ENCODE measurements around the gene TMEM9B.
"Not testable (repeated sequence)": the region's sequence is repeated elsewhere in the genome, so short reads cannot be mapped to it uniquely, and the experiment has no call there.

TMEM9B gene

DNA sequence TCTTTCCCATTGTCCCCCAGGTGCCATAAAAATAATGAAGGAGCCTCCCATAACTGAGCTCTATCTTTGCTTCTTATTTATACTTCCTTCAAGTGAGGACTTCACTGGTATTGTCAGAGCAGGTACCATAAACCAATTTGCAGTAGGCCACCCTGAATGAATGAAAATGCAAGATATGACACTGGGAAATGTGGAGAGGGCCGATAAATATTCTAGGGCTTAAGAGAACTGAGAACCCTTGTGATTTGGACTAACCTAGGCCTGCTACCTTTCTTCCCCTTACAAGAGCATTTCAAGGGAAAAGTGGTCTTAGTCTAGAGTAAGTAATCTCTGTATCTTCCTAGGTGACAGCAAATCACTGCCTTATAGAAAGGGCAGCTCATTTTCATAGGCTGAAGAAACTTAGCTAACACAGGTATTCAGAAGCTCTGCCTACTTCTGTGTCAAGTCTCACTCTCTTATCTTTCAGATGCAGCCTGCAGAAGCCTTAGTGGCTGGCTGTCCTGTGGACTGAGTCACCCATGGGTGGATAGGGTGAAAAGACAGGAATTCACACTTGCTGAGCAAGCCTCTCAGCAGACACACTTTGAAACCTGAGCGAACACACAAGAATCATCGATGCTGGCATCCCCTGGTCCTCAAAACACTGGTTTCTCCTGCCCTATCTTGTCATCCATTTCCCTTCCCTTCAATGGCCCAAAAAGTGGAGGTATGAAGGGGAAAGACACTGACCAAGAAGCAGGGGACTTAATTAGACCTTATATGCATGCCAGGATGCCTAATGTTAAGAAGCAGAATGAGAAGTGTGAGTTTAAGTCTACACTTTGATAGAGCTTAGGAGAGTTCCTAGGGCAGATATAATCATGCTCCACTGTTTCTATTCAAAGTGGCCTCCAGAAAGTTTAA lies 24.3 kb upstream of the TMEM9B start:
- Histone ChIP-seq H3K4me3 (no peak overlapping the region), H3K4me1 (no peaks in the 10 kb centered on the region), H3K36me3 (replicated peaks) (no peaks in the 10 kb centered on the region), H3K9me3 (no peaks in the 10 kb centered on the region), H3K27me3 (ENCODE audit: low read depth) (no peaks in the 10 kb centered on the region)
- DNase-seq (ENCODE audit: low spot score in 2 of 2), result no peak
- in situ Hi-C loops (cut with MboI; ENCODE audit: low sequenced_read_pairs), result no loop called here

DNA sequence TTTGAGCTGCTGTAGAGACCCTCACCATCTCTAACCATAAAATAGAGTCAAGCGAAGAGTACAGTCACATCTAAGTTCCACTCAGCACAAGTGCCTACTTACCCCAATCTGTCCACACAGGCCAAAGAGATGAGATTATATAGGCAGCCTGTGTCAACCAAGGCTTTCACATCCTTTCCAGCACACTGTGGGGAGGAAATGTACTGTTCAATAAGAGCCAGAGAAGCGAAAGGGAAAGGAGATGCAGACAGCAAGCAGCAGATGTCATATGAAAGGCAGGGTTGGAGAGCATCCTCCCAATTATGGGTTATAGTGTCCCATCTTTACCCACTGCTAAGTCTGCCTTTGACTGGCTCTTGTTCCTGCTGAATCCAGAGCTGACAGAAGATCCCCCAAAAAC lies 23.2 kb upstream of the TMEM9B start:
- DNase-seq (ENCODE audit: low spot score in 2 of 2), result no peak
- H3K27me3 ChIP-seq (ENCODE audit: low read depth), result no peaks in the 10 kb centered on the region
- in situ Hi-C loops (cut with MboI; ENCODE audit: low sequenced_read_pairs), result no loop called here
- no peaks in the 10 kb centered on the region for H3K9me3 ChIP-seq
- no peaks in the 10 kb centered on the region for H3K36me3 ChIP-seq (replicated peaks)
- no peaks in the 10 kb centered on the region for H3K4me1 ChIP-seq
- no peak overlapping the region for H3K4me3 ChIP-seq

DNA sequence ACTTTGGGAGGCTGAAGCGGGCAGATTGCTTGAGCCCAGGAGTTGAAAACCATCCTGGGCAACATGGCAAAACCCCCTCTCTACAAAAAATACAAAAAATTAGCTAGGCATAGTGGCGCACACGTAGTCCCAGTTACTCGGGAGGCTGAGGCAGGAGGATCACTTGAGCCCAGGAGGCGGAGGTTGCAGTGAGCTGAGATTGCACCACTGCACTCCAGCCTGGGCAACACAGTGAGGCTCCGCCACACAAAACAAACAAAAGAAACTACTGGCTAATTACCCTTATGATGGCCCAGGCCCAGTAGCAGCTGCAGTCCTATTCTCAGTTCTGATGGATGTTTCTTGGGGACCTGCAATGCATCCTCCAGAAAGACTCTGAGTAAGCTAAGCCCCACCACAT lies 22.5 kb upstream of the TMEM9B start:
- H3K36me3 ChIP-seq (replicated peaks); H3K27me3 ChIP-seq (ENCODE audit: low read depth); H3K9me3 ChIP-seq; H3K4me3 ChIP-seq; DNase-seq (ENCODE audit: low spot score in 2 of 2); H3K4me1 ChIP-seq; in situ Hi-C loops (cut with MboI; ENCODE audit: low sequenced_read_pairs): not testable (repeated sequence)

DNA sequence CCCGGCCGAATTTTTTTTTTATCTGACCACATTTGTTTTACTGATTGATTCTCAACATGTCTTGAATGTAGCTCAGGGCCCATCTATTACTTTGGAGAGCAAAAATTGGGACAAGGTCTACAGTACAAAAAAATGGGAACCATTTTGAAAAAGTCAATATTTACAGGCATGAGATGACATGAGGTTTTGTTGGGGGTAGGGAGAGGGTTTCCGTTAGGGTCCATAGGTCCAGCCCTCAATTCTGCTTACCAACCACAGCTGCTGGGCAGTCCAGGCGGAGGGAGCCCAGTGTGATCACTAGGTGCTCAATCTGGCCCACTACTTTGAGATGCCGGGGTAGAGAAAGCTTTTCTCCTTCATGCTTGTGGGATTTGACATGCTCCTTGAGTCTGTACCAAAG lies 21.2 kb upstream of the TMEM9B start:
- Histone ChIP-seq H3K36me3 (replicated peaks) (no peaks in the 10 kb centered on the region), H3K4me1 (no peaks in the 10 kb centered on the region), H3K27me3 (ENCODE audit: low read depth) (no peaks in the 10 kb centered on the region), H3K4me3 (no peak overlapping the region), H3K9me3 (no peaks in the 10 kb centered on the region)
- in situ Hi-C loops (cut with MboI; ENCODE audit: low sequenced_read_pairs), result no loop called here
- DNase-seq (ENCODE audit: low spot score in 2 of 2), result no peak

DNA sequence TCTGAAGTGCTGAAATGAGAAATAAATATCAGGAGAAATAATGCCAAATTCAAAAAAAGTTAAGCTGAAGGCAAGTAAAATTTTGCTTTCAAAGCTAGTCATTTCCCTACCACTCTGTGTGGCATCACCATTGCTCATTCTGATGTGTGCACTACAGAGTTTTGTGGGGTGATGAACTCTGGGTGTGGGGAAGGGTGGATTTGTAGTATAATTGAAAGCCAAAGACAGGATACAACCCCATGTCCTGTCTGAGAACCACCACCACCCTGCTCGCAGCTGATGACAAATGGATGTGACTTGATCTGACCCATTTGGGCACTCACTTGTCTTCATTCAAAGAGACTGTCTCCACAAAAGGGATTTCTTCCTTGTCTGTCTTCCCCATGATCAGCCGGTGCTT lies 19.3 kb upstream of the TMEM9B start:
- no peak for DNase-seq (ENCODE audit: low spot score in 2 of 2)
- in situ Hi-C loops (cut with MboI; ENCODE audit: low sequenced_read_pairs), result no loop called here
- no peak overlapping the region for H3K4me3 ChIP-seq

DNA sequence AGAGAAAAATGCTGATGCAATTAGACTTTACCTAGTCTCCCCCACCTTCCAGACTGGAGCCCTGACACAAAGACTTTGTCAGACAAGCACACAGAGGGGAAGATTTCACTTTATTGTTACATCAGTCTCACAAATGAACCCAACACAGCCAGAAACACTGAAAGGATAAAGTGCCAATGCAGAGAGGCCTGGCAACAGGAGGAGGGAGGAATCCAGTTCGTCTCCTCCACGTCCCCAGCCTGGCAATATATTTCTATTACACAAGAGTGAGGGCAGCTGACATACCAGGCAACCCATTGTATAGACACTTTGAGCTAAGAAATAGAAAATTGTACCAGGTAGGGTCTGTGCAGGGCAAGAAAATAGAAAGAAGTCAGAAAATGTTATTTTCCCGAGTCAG lies 16.2 kb upstream of the TMEM9B start:
- Histone ChIP-seq H3K9me3 (no peaks in the 10 kb centered on the region), H3K4me3 (no peak overlapping the region), H3K36me3 (replicated peaks) (no peaks in the 10 kb centered on the region), H3K27me3 (ENCODE audit: low read depth) (no peaks in the 10 kb centered on the region), H3K4me1 (no peaks in the 10 kb centered on the region)
- no peak for DNase-seq (ENCODE audit: low spot score in 2 of 2)
- in situ Hi-C loops (cut with MboI; ENCODE audit: low sequenced_read_pairs), result no loop called here

More for the DNA sequence above, 19.3 kb upstream of the TMEM9B start:
- Histone ChIP-seq H3K4me1 (no peaks in the 10 kb centered on the region), H3K27me3 (ENCODE audit: low read depth) (no peaks in the 10 kb centered on the region), H3K36me3 (replicated peaks) (no peaks in the 10 kb centered on the region), H3K9me3 (no peaks in the 10 kb centered on the region)

DNA sequence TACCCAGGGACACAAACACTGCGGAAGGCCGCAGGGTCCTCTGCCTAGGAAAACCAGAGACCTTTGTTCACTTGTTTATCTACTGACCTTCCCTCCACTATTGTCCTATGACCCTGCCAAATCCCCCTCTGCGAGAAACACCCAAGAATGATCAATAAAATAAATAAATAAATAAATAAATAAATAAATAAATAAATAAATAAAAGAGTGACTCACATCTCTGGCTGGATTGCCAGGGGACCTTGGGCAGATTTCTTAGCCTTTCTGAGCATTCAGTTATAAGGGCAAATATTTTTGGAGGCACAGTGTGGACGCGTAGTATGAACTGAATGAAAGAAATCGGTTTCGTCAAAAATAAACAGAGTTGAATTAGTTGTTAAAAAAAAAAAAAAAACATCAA lies 15.1 kb upstream of the TMEM9B start:
- H3K27me3 ChIP-seq (ENCODE audit: low read depth); DNase-seq (ENCODE audit: low spot score in 2 of 2); H3K4me3 ChIP-seq; H3K36me3 ChIP-seq (replicated peaks); H3K4me1 ChIP-seq; H3K9me3 ChIP-seq; in situ Hi-C loops (cut with MboI; ENCODE audit: low sequenced_read_pairs): not testable (repeated sequence)

DNA sequence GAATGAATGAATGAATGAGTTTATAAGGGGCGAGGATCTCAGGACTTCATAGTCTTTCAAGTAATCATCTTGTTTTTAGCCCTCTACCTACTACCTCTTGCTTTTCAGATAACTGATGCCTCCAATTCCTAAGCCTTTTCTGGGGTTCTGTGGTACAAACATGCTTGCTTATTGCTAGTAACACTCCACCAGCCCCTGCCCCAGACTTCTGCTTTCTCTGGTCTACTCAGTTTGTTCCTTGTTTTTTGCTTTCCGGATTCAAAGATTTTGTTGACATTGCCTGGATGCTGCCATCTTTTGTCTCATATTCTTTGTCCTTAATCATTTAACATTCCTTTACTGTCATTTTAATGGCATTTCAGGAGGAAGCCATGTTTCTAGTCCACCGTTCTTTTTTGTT lies 8.9 kb upstream of the TMEM9B start:
- H3K9me3 ChIP-seq, result no peaks in the 10 kb centered on the region
- peaks cover 4% of the 10 kb centered on the region for H3K4me1 ChIP-seq
- no peaks in the 10 kb centered on the region for H3K36me3 ChIP-seq (replicated peaks)
- DNase-seq (ENCODE audit: low spot score in 2 of 2), result no peak
- in situ Hi-C loops (cut with MboI; ENCODE audit: low sequenced_read_pairs), result no loop called here
- no peaks in the 10 kb centered on the region for H3K27me3 ChIP-seq (ENCODE audit: low read depth)
- H3K4me3 ChIP-seq, result no peak overlapping the region

DNA sequence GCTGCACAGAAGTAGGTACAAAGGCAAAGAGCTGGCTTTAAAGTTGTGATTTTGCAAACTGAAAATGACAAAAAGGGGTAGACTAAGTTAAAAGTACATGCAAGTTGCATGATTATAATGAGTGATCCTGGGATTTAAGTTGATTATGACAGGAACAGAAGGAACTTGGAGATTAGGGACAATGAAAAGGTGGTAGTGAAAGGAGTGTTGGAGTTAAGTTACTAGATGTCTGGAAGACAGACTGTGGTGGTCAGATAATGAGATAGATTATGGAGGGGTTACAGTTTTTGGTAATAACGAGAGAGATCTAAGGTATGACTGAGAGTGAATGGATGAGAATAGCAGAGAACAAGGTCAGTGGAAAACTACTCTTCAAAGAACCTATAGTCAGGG lies 7.7 kb upstream of the TMEM9B start:
- DNase-seq (ENCODE audit: low spot score in 2 of 2), result no peak
- Histone ChIP-seq H3K36me3 (replicated peaks) (no peaks in the 10 kb centered on the region), H3K27me3 (ENCODE audit: low read depth) (no peaks in the 10 kb centered on the region), H3K4me1 (peaks cover 4% of the 10 kb centered on the region), H3K4me3 (no peak overlapping the region), H3K9me3 (no peaks in the 10 kb centered on the region)
- in situ Hi-C loops (cut with MboI; ENCODE audit: low sequenced_read_pairs), result no loop called here

DNA sequence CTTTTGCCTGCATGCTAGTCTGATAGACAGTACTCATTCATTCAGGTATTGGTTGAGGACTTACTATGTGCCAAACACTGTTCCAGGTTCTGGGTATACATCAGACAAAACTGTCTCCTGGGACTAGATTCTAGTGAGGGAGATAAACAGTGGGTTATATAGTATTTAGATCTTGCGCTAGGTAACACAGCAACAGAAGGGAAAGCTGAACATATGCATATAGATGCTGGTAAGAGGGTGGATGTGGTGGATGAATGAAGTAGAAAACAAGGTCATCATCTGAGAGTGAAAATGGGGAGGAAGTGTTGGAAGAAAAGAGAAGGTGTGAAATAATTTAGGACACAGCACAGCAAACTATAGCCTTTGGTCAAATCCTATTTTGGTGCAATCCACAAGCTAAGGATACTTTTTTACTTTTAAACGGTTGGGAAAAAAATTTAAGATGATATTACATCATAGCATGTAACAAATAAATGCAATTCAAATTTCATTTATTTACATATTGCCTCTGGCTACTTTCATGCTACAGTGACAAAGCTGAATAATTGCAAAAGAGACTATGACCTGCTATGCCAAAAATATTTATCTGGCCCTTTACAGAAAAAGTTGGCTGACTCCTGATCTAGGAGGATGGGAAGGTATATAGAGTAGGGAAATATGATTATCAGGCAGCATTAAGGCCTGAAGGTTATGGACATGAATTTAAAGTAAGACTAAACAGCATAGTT lies 7.1 kb upstream of the TMEM9B start:
- no peak overlapping the region for H3K4me3 ChIP-seq
- H3K4me1 ChIP-seq, result peaks cover 4% of the 10 kb centered on the region
- no peaks in the 10 kb centered on the region for H3K9me3 ChIP-seq
- DNase-seq (ENCODE audit: low spot score in 2 of 2), result no peak
- H3K36me3 ChIP-seq (replicated peaks), result no peaks in the 10 kb centered on the region
- in situ Hi-C loops (cut with MboI; ENCODE audit: low sequenced_read_pairs), result no loop called here
- no peaks in the 10 kb centered on the region for H3K27me3 ChIP-seq (ENCODE audit: low read depth)

DNA sequence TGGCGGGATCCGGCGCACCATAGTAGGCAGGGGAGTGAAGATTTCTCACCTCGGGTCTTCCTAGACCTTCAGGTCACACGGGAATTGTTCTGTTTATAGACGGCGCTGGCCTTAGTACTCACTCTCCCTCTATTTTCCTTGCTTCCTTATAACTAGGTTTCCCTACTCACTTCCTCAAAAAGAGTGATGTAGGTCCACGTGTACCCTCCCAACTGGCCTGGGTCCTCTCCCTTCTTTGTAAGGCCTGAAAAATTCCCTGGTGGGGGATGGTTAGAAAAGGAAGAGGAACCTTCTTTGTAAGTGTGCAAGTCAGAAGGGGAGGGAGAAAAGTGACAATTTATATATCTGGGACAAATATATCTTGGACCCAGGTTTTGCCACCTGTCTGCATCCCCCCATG lies 2.9 kb upstream of the TMEM9B start:
- in situ Hi-C loops (cut with MboI; ENCODE audit: low sequenced_read_pairs), result no loop called here
- no peaks in the 10 kb centered on the region for H3K9me3 ChIP-seq
- DNase-seq (ENCODE audit: low spot score in 2 of 2), result no peak
- H3K4me1 ChIP-seq, result peaks cover 4% of the 10 kb centered on the region
- no peak overlapping the region for H3K4me3 ChIP-seq
- no peaks in the 10 kb centered on the region for H3K27me3 ChIP-seq (ENCODE audit: low read depth)
- no peaks in the 10 kb centered on the region for H3K36me3 ChIP-seq (replicated peaks)

DNA sequence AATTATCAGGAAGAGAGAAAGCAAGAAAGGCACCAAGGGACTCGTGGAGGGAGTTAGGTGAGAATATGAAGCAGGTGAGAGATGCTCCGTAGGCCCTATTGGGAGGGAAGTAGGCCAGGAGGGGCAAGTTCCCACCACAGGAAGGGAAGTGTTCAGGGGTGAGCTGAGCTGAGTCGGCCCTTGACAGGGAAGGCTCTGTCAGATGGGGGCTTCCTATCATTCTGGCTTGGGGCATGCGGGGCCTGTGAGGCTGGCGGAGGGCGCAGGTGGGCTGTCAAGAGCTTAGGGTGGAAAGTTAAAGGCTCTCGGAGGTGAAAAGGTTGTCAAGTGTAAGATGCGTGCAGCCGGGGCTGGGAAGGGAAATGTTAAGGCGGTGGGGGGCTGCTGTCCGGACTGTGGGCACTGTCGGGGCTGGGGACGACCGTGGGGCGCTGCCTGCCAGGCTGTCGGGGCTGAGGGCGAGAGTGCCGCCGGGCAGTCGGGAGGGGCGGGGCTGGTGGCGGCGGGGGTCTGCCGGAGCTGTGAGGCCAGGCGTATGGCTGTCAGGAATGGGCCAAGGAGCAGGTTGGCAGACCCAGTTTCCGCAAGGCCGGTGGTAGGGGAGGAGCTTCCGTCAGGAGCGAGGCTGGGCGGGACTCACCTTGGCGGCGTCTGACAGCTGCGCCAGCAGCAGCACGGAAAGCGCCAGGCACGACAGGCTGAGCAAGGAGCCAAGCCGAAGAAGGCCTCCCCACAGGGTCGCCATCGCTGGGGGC lies 496 bp downstream of the TMEM9B start:
- Histone ChIP-seq H3K4me1 (no peaks in the 10 kb centered on the region), H3K36me3 (replicated peaks) (no peaks in the 10 kb centered on the region), H3K4me3 (peak overlapping the region; percentile 93), H3K27me3 (ENCODE audit: low read depth) (no peaks in the 10 kb centered on the region), H3K9me3 (no peaks in the 10 kb centered on the region)
- in situ Hi-C loops (cut with MboI; ENCODE audit: low sequenced_read_pairs), result no loop called here
- peak; percentile 66 to 86 for DNase-seq (ENCODE audit: low spot score in 2 of 2)

DNA sequence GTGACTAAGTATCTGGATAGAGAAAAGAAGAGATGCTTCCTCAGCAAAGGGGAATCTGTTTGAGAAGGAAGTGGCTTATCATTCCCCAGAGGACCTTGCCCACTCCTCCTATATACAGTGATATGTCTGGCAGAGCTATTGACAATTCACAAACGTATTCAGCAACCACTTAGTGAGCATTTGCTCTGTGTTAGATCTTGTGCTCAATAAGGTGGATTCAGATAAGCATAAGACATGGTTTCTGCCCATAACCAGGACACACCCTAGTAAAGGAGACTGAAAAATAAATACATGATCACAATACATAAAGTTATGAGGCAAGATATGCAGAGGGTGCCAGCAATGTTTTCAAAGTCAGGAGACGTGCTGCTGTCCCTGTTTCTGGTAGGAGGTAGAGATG lies 1.4 kb downstream of the TMEM9B start:
- H3K4me1 ChIP-seq, result no peaks in the 10 kb centered on the region
- H3K9me3 ChIP-seq, result no peaks in the 10 kb centered on the region
- H3K27me3 ChIP-seq (ENCODE audit: low read depth), result no peaks in the 10 kb centered on the region
- DNase-seq (ENCODE audit: low spot score in 2 of 2), result no peak
- in situ Hi-C loops (cut with MboI; ENCODE audit: low sequenced_read_pairs), result no loop called here
- H3K4me3 ChIP-seq, result peak overlapping the region; percentile 93; the same call in 1 of the 2 replicates
- H3K36me3 ChIP-seq (replicated peaks), result no peaks in the 10 kb centered on the region

DNA sequence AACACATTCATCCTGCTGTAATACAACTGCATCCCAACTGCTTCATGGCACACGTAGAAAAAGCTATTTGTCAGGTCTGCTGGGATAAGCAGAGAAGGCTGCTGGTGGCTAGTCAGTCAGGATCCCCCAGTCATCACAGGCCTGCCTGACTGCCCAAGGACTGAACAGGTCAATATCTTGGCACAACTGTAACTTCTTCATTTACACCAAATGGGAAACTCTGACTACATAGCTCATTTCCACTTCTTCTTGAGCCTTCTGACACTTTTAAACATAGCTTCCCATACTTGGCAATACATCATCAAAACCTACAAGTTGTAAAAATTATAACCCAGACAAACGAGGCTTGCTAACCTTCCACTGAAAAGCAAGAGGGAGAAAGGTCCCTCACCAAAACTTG lies 2.8 kb downstream of the TMEM9B start:
- H3K36me3 ChIP-seq (replicated peaks), result no peaks in the 10 kb centered on the region
- no peaks in the 10 kb centered on the region for H3K9me3 ChIP-seq
- in situ Hi-C loops (cut with MboI; ENCODE audit: low sequenced_read_pairs), result no loop called here
- H3K27me3 ChIP-seq (ENCODE audit: low read depth), result no peaks in the 10 kb centered on the region
- DNase-seq (ENCODE audit: low spot score in 2 of 2), result no peak
- no peaks in the 10 kb centered on the region for H3K4me1 ChIP-seq
- no peak overlapping the region for H3K4me3 ChIP-seq

Data from HAP-1 (cell line).